WTC11 (cell line): ENCODE data around the gene LRRK2.

Experiments
- CREB1 ChIP-seq: sonication (generic); formaldehyde crosslinking; IDR thresholded peaks from 2 replicates; pipeline ENCODE4 v1.8.0; 2023; ENCODE audit warnings: mild to moderate bottlenecking, missing genetic modification reagents
- FOXJ3 ChIP-seq: sonication (generic); formaldehyde crosslinking; IDR thresholded peaks from 2 replicates; pipeline ENCODE4 v1.9.0; 2021; ENCODE audit warnings: missing genetic modification reagents, mild to moderate bottlenecking, borderline replicate concordance
- GABPB1 ChIP-seq: sonication (generic); formaldehyde crosslinking; IDR thresholded peaks from 2 replicates; pipeline ENCODE4 v1.8.1; 2023; ENCODE audit warnings: mild to moderate bottlenecking, missing genetic modification reagents
- GRHL2 ChIP-seq: fragments of 250-450 bp; sonication (Bioruptor Pico); IDR thresholded peaks from 2 replicates; pipeline ENCODE4 v1.8.0; 2022; ENCODE audit warnings: mild to moderate bottlenecking, moderate library complexity; ENCODE audit not compliant: insufficient replicate concordance, severe bottlenecking
- JUN ChIP-seq: sonication (generic); formaldehyde crosslinking; IDR thresholded peaks from 2 replicates; pipeline ENCODE4 v1.8.0; 2023; ENCODE audit warnings: mild to moderate bottlenecking, missing genetic modification reagents
- NFE2L1 ChIP-seq: sonication (generic); formaldehyde crosslinking; IDR thresholded peaks from 2 replicates; pipeline ENCODE4 v1.8.1; 2023; ENCODE audit warnings: missing genetic modification reagents
- NR1H2 ChIP-seq: sonication (generic); formaldehyde crosslinking; IDR thresholded peaks from 2 replicates; pipeline ENCODE4 v1.9.0; 2021; ENCODE audit warnings: mild to moderate bottlenecking, moderate library complexity, missing genetic modification reagents
- ZNF263 ChIP-seq: sonication (generic); formaldehyde crosslinking; IDR thresholded peaks from 2 replicates; pipeline ENCODE4 v1.8.1; 2022; ENCODE audit warnings: low read depth, mild to moderate bottlenecking, moderate library complexity, missing genetic modification reagents
- TF ChIP-seq, protein P1 (sequence below): sonication (generic); formaldehyde crosslinking; IDR thresholded peaks from 2 replicates; pipeline ENCODE4 v1.8.1; 2022; ENCODE audit warnings: mild to moderate bottlenecking, missing genetic modification reagents, moderate library complexity, borderline replicate concordance
- TF ChIP-seq, protein P2 (sequence below): fragments of 200-600 bp; IDR thresholded peaks from 2 replicates; pipeline ENCODE4 v1.8.0; 2022; ENCODE audit warnings: antibody characterized with exemption
- TF ChIP-seq, protein P3 (sequence below): sonication (generic); formaldehyde crosslinking; IDR thresholded peaks from 2 replicates; pipeline ENCODE4 v1.8.1; 2022; ENCODE audit warnings: low read depth, mild to moderate bottlenecking, moderate library complexity, missing genetic modification reagents, borderline replicate concordance
- TF ChIP-seq, protein P4 (sequence below): sonication (generic); formaldehyde crosslinking; IDR thresholded peaks from 2 replicates; pipeline ENCODE4 v1.8.0; 2023; ENCODE audit warnings: missing genetic modification reagents

DNA sequence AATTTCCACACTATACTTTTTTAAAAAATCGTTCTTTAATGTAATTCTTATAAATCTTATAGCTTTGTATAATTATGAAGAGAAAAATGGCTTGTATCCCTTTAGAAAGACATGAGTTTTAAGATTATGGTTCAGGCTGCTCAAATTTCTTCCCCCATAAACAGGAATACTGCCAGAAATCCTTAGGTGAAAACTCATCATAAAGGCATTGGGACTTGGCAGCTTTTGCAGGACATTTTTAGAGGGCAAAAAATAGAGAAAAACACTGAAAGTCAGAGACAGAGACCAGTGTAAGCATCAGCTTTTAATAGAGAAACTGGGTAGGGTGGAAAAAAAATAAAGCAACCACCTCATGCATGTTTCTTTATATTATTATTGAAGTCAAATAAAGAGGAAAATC lies 29.1 kb downstream of the LRRK2 start:
- TF ChIP-seq, protein P1, sequence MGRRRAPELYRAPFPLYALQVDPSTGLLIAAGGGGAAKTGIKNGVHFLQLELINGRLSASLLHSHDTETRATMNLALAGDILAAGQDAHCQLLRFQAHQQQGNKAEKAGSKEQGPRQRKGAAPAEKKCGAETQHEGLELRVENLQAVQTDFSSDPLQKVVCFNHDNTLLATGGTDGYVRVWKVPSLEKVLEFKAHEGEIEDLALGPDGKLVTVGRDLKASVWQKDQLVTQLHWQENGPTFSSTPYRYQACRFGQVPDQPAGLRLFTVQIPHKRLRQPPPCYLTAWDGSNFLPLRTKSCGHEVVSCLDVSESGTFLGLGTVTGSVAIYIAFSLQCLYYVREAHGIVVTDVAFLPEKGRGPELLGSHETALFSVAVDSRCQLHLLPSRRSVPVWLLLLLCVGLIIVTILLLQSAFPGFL (CRISPR knock-in tag): no peak
- TF ChIP-seq, protein P2, sequence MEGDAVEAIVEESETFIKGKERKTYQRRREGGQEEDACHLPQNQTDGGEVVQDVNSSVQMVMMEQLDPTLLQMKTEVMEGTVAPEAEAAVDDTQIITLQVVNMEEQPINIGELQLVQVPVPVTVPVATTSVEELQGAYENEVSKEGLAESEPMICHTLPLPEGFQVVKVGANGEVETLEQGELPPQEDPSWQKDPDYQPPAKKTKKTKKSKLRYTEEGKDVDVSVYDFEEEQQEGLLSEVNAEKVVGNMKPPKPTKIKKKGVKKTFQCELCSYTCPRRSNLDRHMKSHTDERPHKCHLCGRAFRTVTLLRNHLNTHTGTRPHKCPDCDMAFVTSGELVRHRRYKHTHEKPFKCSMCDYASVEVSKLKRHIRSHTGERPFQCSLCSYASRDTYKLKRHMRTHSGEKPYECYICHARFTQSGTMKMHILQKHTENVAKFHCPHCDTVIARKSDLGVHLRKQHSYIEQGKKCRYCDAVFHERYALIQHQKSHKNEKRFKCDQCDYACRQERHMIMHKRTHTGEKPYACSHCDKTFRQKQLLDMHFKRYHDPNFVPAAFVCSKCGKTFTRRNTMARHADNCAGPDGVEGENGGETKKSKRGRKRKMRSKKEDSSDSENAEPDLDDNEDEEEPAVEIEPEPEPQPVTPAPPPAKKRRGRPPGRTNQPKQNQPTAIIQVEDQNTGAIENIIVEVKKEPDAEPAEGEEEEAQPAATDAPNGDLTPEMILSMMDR: no peak
- TF ChIP-seq FOXJ3 (CRISPR knock-in tag): no peak
- no peak for TF ChIP-seq ZNF263 (CRISPR knock-in tag)
- no peak for TF ChIP-seq NFE2L1
- no peak for TF ChIP-seq CREB1 (CRISPR knock-in tag)
- no peak for TF ChIP-seq GABPB1 (CRISPR knock-in tag)
- TF ChIP-seq JUN (CRISPR knock-in tag): no peak
- TF ChIP-seq, protein P3, sequence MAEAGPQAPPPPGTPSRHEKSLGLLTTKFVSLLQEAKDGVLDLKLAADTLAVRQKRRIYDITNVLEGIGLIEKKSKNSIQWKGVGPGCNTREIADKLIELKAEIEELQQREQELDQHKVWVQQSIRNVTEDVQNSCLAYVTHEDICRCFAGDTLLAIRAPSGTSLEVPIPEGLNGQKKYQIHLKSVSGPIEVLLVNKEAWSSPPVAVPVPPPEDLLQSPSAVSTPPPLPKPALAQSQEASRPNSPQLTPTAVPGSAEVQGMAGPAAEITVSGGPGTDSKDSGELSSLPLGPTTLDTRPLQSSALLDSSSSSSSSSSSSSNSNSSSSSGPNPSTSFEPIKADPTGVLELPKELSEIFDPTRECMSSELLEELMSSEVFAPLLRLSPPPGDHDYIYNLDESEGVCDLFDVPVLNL (CRISPR knock-in tag): no peak
- TF ChIP-seq GRHL2 (CRISPR knock-in tag): no peak
- no peak for TF ChIP-seq NR1H2
- TF ChIP-seq, protein P4, sequence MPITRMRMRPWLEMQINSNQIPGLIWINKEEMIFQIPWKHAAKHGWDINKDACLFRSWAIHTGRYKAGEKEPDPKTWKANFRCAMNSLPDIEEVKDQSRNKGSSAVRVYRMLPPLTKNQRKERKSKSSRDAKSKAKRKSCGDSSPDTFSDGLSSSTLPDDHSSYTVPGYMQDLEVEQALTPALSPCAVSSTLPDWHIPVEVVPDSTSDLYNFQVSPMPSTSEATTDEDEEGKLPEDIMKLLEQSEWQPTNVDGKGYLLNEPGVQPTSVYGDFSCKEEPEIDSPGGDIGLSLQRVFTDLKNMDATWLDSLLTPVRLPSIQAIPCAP (CRISPR knock-in tag): no peak
